Endothelial cell of umbilical vein (primary cell): ENCODE data around the gene DAD1. TPM values are rescaled to one million over a fixed set of nuclear protein-coding genes. Genes with fewer than 3 reads are reported as not detected.
A peak's percentile ranks its signal among the peaks of the same experiment; 100 is the strongest.

Source experiments
- BruUV-seq: library from RNA; stranded (reverse); fragments of 400-500 nt; replicated peaks from 2 replicates; lab custom pipeline; 2021; lab: Mats Ljungman, UMichigan
- CTCF ChIA-PET: fragments of 300-600, 350-600 bp; sonication (Branson Sonifier 250); formaldehyde crosslinking; loops from one replicate; lab custom pipeline; 2021; ENCODE audit warnings: antibody characterized with exemption, inconsistent platforms; lab: Charles Lee
- POLR2A ChIA-PET: fragments of 300-600, 350-600 bp; sonication (Branson Sonifier 250); formaldehyde crosslinking; loops from one replicate; lab custom pipeline; 2021; ENCODE audit warnings: antibody characterized with exemption, inconsistent platforms; lab: Charles Lee
- DNase-seq: peaks from one replicate; pipeline ENCODE4 v3.0.0-alpha.2; 2011; ENCODE audit warnings: low read depth, low spot score
- FAIRE-seq: peaks from 2 replicates; lab custom pipeline; 2011; peaks lifted over from hg19 to GRCh38; lab: Jason Lieb, UNC
- H2AFZ ChIP-seq: 2 replicates; pipeline ENCODE4 v1.6.0; 2012; ENCODE audit warnings: low read depth, low read length, control low read depth, inconsistent platforms
- H3K27ac ChIP-seq: 2 replicates; pipeline ENCODE4 v1.5.1; 2011; ENCODE audit warnings: low read depth, mild to moderate bottlenecking, control low read depth, low read length, moderate library complexity; ENCODE audit not compliant: insufficient read depth
- H3K27me3 ChIP-seq, 2 experiments: 2 replicates each; pipeline versions ENCODE4 v1.6.0 to v1.6.1; 2011; ENCODE audit warnings: low read length in 2 of 2, mixed read lengths in 1 of 2; ENCODE audit not compliant: control insufficient read depth in 2 of 2, insufficient read depth in 2 of 2
- H3K36me3 ChIP-seq, 2 experiments: 2 replicates in 1 of 2; 3 replicates in 1 of 2; pipeline ENCODE4 v1.5.1; 2011; ENCODE audit warnings: low read length in 2 of 2, mild to moderate bottlenecking in 1 of 2, moderate library complexity in 1 of 2; ENCODE audit not compliant: control insufficient read depth in 2 of 2, insufficient read depth in 2 of 2; ENCODE audit errors: extremely low read depth in 1 of 2
- H3K4me1 ChIP-seq: 3 replicates; pipeline ENCODE4 v1.5.1; 2011; ENCODE audit warnings: mild to moderate bottlenecking, low read length; ENCODE audit not compliant: control insufficient read depth, insufficient read depth; ENCODE audit errors: extremely low read depth
- H3K4me2 ChIP-seq: 2 replicates; pipeline ENCODE4 v1.6.1; 2011; ENCODE audit warnings: low read length, control low read depth, mixed read lengths; ENCODE audit not compliant: insufficient read depth
- H3K4me3 ChIP-seq, 3 experiments: fragments of 200-600 bp in 1 of 3; sonication (generic), shearing (Covaris generic) in 1 of 3; replicated peaks in 1 of 3; 2 replicates each; pipeline ENCODE4 v1.5.1; 2011 to 2016; ENCODE audit warnings: control low read depth in 3 of 3, low read length in 3 of 3, mild to moderate bottlenecking in 2 of 3, inconsistent platforms in 1 of 3, low read depth in 1 of 3, moderate library complexity in 1 of 3; ENCODE audit not compliant: insufficient read depth in 1 of 3
- H3K79me2 ChIP-seq: 2 replicates; pipeline ENCODE4 v1.6.0; 2012; ENCODE audit warnings: low read length, inconsistent platforms; ENCODE audit not compliant: control insufficient read depth, insufficient read depth
- H3K9ac ChIP-seq: replicated peaks from 2 replicates; pipeline ENCODE3; 2011; ENCODE audit warnings: low read length, control low read depth; ENCODE audit not compliant: insufficient read depth; ENCODE audit errors: extremely low read depth
- H3K9me1 ChIP-seq: replicated peaks from 3 replicates; pipeline ENCODE4 v1.6.0; 2011; ENCODE audit warnings: mild to moderate bottlenecking, low read length; ENCODE audit not compliant: control insufficient read depth, insufficient read depth; ENCODE audit errors: extremely low read depth
- H3K9me3 ChIP-seq: replicated peaks from 2 replicates; pipeline ENCODE4 v1.5.1; 2012; ENCODE audit warnings: low read length, inconsistent platforms; ENCODE audit not compliant: control insufficient read depth, insufficient read depth
- H4K20me1 ChIP-seq: replicated peaks from 2 replicates; pipeline ENCODE3; 2011; ENCODE audit warnings: mild to moderate bottlenecking, low read length; ENCODE audit not compliant: control insufficient read depth, insufficient read depth; ENCODE audit errors: extremely low read depth
- CTCF ChIP-seq, 2 donors: IDR thresholded peaks; 1 replicate in 1 of 2; 2 replicates in 1 of 2; pipeline ENCODE4 v1.5.1; 2011; ENCODE audit warnings: low read length in 2 of 2, mild to moderate bottlenecking in 2 of 2, moderate library complexity in 2 of 2, control low read depth in 1 of 2, inconsistent platforms in 1 of 2, low read depth in 1 of 2; ENCODE audit not compliant: insufficient read depth in 1 of 2; ENCODE audit errors: extremely low read depth in 1 of 2
- EZH2 ChIP-seq: IDR thresholded peaks from 2 replicates; pipeline ENCODE4 v1.6.1; 2012; ENCODE audit warnings: borderline replicate concordance, low read depth, mild to moderate bottlenecking, moderate library complexity, low read length, inconsistent platforms; ENCODE audit not compliant: severe bottlenecking
- FOS ChIP-seq: IDR thresholded peaks from 2 replicates; pipeline ENCODE4 v1.6.1; 2011; ENCODE audit warnings: mild to moderate bottlenecking, low read length, moderate library complexity, borderline replicate concordance; ENCODE audit not compliant: insufficient read depth
- GATA2 ChIP-seq: IDR thresholded peaks from 2 replicates; pipeline ENCODE4 v1.7.0; 2011; ENCODE audit warnings: low read depth, mild to moderate bottlenecking, moderate library complexity, mixed read lengths, low read length; ENCODE audit not compliant: insufficient read length, insufficient read depth
- JUN ChIP-seq: IDR thresholded peaks from 2 replicates; pipeline ENCODE4 v1.6.1; 2011; ENCODE audit warnings: borderline replicate concordance, low read depth; ENCODE audit not compliant: insufficient read length, insufficient read depth
- MYC ChIP-seq: IDR thresholded peaks from one replicate; pipeline ENCODE4 v1.6.1; 2011; ENCODE audit warnings: mild to moderate bottlenecking, low read depth, low read length
- POLR2A ChIP-seq: IDR thresholded peaks from 2 replicates; pipeline ENCODE4 v1.6.1; 2012; ENCODE audit warnings: low read depth, mild to moderate bottlenecking, control low read depth, low read length
- POLR2AphosphoS5 ChIP-seq: IDR thresholded peaks from 2 replicates; pipeline ENCODE4 v1.6.1; 2012; ENCODE audit warnings: low read depth, mild to moderate bottlenecking, control low read depth, low read length, moderate library complexity; ENCODE audit not compliant: insufficient read depth
- dilution Hi-C: fragments of 300-500 bp; cut with MboI; formaldehyde crosslinking; loops from one replicate; pipeline ENCODE4 v1.15.0; 2019; ENCODE audit warnings: low sequenced_read_pairs; ENCODE audit not compliant: extremely low pct_ligation_motif_present
- intact Hi-C: fragments of 100-400 bp; cut with micrococcal nuclease; formaldehyde crosslinking; loops from one replicate; pipeline ENCODE4 v1.10.0; 2022
- polyA plus RNA-seq, 4 experiments: library from polyadenylated mRNA; depleted of rRNA in 3 of 4; stranded (reverse) in 3 of 4; unstranded in 1 of 4; fragments of >200 nt; gene quantifications; 2 replicates each; pipeline versions ENCODE4 v1.2.1 to v1.2.3, GENCODE V29; 2011 to 2012; ENCODE audit warnings: missing spikeins in 1 of 4
- total RNA-seq: library from RNA; stranded (reverse); gene quantifications from 2 replicates; pipeline ENCODE4 v1.2.3, GENCODE V29; 2021
- TF ChIP-seq, protein P1 (sequence below): IDR thresholded peaks from 2 replicates; pipeline ENCODE4 v1.6.1; 2011; ENCODE audit not compliant: insufficient read depth, insufficient read length

Gene DAD1
- total and polyA plus RNA-seq, 2 donors (not counting 3 experiments of a cell fraction or from before 2014, with no cell fraction given): 299 to 1,227 TPM

- ChIA-PET CTCF (interaction anchor here (0.5 to 2.1 kb wide), 15 partner anchors 9 to 276 kb away, joined by 3 to 19 read pairs (median 4); partner anchors contain the start of gene DAD1), POLR2A (interaction anchor here (1.2 kb wide), 1 partner anchor 9 kb away, joined by 3 read pairs; no protein-coding TSS in a partner anchor)
- dilution Hi-C loops (no loop called here), intact Hi-C loops (loop anchor here (1.0 to 2.0 kb wide), 3 partner anchors 9 to 159 kb away; no protein-coding TSS in a partner anchor)
- peak overlapping the region; percentile 59 for H3K4me2 ChIP-seq
- no peaks in the 10 kb centered on the region for H3K36me3 ChIP-seq
- H4K20me1 ChIP-seq: no peaks in the 10 kb centered on the region
- H3K4me3 ChIP-seq: no peak overlapping the region
- no peaks in the 10 kb centered on the region for H3K9me3 ChIP-seq
- H3K4me1 ChIP-seq: peaks cover 48% of the 10 kb centered on the region
- H3K9ac ChIP-seq: peak overlapping the region; percentile 68
- no peaks in the 10 kb centered on the region for H3K79me2 ChIP-seq
- peak overlapping the region; percentile 8 for H2AFZ ChIP-seq
- FAIRE-seq: peak; percentile 98
- DNase-seq: peak; percentile 93
- no peaks in the 10 kb centered on the region for H3K27me3 ChIP-seq
- no TSS peak for BruUV-seq
- no peak for TF ChIP-seq MYC
- no peak for TF ChIP-seq POLR2A
- TF ChIP-seq JUN: peak; percentile 77
- peak; percentile 82 for TF ChIP-seq POLR2AphosphoS5
- peak; percentile 96 for TF ChIP-seq FOS
- no peak for TF ChIP-seq EZH2
- no peak for TF ChIP-seq CTCF (IDR thresholded peaks at IDR 0.05; ENCODE audit: extremely low read depth in 1 of 2, insufficient read depth in 1 of 2, low read depth in 1 of 2, low read length in 2 of 2)
- TF ChIP-seq GATA2: peak; percentile 60
- TF ChIP-seq, protein P1, sequence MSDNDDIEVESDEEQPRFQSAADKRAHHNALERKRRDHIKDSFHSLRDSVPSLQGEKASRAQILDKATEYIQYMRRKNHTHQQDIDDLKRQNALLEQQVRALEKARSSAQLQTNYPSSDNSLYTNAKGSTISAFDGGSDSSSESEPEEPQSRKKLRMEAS: no peak
- no peaks in the 10 kb centered on the region for H3K9me1 ChIP-seq
- H3K27ac ChIP-seq: peak overlapping the region; percentile 86
Observed at GRCh38 chr14:22545842-22546721, 42.9 kb downstream of the DAD1 start.
